Renal cortical epithelial cell (primary cell): ENCODE data around the gene OPN1MW. TPM values are rescaled to one million over a fixed set of nuclear protein-coding genes. Genes with fewer than 3 reads are reported as not detected.
"Not testable (repeated sequence)": the region's sequence is repeated elsewhere in the genome, so short reads cannot be mapped to it uniquely, and the experiment has no call there.

Experiments used
- DNase-seq: peaks from one replicate; pipeline ENCODE4 v3.0.0-alpha.2; 2011; ENCODE audit warnings: low read depth
- total RNA-seq: library from RNA; depleted of rRNA; stranded (reverse); fragments of >200 nt; gene quantifications from 2 replicates; pipeline ENCODE4 v1.2.3, GENCODE V29; 2014

The OPN1MW gene
- total RNA-seq, 1 donor from 2014 or later, result not detected

DNA sequence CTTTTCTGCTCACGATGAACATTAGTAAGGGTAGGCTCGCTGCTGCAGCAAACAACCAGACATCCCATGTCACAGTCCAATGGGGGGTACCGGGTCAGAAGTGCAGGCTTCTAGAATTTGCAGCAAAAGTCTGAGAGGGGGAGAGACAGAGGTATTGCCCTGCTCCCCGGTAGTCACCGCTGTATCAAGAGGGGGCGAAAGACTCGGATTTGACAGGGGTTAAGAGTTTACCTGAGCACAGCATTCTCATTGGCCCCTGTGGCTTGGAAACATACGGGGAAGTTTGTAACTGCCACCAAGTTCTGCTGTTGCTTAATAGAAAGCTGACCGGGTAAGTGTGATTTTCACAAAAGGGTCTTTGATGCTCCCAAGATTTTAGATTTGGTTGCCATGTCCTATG lies 28.7 kb downstream of the OPN1MW start:
- not testable (repeated sequence) for DNase-seq

DNA sequence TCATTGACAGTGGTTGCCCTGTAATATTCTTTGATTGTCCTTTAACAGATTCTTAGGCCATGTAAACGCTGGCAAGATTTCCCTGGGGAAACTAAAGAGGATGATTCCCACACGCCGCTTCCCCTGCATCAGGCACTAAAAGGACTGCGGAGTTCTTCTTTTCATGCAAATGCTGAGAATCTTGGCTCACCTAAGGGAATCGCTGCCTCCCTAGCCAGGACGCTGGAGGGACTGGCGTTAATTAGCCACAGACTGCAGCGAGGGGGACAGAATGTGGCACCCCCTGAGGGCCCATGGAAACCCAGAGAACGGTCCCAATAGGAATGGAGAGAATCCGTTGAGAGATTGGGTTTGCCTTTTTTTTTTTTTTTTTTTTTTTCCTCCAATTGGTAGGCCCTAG lies 29.1 kb downstream of the OPN1MW start:
- not testable (repeated sequence) for DNase-seq

- not testable (repeated sequence) for DNase-seq
These were observed 37.1 kb downstream of the OPN1MW start, which contains the start of gene OPN1MW2 for GRCh38 chrX:154219456-154219855. OPN1MW2 (plus strand) TSS chrX:154219756; CDS start chrX:154219816, 60 bp downstream.

GRCh38 chrX:154225292-154225691 lies 42.9 kb downstream of the OPN1MW start:
- not testable (repeated sequence) for DNase-seq

GRCh38 chrX:154226706-154227105 lies 44.3 kb downstream of the OPN1MW start:
- DNase-seq, result not testable (repeated sequence)

- DNase-seq, result not testable (repeated sequence)
These were observed 49.0 kb downstream of the OPN1MW start for GRCh38 chrX:154231443-154231842.

GRCh38 chrX:154233620-154234019 lies 51.2 kb downstream of the OPN1MW start:
- DNase-seq, result not testable (repeated sequence)

DNA sequence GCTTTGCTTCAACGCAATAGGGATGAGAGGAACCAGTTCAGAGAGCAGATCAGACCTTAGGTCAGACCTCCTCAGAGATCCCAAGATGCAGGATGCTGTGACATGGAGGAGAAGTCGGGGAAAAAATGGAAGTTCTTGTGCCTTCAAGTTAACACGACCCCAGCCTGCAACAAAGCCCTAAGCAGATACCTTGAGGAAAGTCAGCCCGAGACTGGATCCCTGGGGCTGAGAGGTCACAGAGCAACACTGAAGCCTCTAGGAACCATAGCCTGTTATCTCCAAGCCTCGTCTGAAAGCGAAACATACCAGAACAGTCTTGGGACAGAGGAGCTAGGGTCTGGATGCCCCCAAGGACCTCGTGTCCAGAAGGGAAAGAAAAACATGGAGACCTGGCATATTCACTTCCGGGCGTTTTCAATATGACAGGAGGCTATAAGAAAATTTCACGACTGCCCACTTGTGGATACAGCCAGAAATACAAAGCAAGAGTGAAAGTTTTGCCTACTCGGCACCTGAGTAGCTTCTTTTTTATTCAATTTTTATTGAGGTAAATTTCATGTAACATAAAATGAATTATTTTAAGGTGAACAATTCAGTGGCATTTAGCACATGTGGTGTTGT lies 56.7 kb downstream of the OPN1MW start:
- DNase-seq, result not testable (repeated sequence)

DNA sequence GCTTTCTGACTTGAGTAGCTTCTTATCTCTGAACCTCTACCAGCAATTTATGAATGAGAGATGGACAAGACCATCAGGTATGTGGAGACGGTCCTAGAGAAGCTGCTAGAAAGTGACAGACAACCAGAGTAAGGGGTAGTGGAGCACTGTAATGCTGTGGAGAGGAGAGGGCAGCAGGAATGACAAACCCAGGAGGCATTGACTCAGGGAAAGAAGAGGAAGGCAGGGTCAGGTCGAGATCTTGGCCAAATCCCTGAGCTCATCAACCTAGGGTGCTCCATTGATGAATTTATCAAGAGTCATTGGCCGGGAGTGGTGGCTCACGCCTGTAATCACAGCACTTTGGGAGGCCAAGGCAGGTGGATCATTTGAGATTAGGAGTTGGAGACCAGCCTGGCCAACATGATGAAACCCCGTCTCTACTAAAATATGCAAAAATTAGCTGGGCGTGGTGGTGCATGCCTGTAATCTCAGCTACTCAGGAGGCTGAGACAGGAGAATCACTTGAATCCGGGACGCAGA lies 57.6 kb downstream of the OPN1MW start:
- DNase-seq, result not testable (repeated sequence)

Other genes with a start within 250 kb of the OPN1MW start
- gene NAA10, start 247.6 kb upstream of the OPN1MW start, total RNA-seq, result 51.8 and 52.8 TPM in 2 replicates
- gene RENBP, start 238.0 kb upstream of the OPN1MW start, total RNA-seq, result 1.9 and 3.6 TPM in 2 replicates
- 11.6 and 34.7 TPM in 2 replicates for gene HCFC1, start 210.8 kb upstream of the OPN1MW start, total RNA-seq
- gene TMEM187, start 209.8 kb upstream of the OPN1MW start, total RNA-seq, result 5.4 and 8.3 TPM in 2 replicates
- gene IRAK1, start 162.7 kb upstream of the OPN1MW start, total RNA-seq, result 78.7 and 79.4 TPM in 2 replicates
- gene MECP2, start 84.9 kb upstream of the OPN1MW start, total RNA-seq, result 16.7 and 32.1 TPM in 2 replicates
- not detected in 2 replicates for gene OPN1LW, start 38.4 kb upstream of the OPN1MW start, total RNA-seq
- not detected in 2 replicates for gene OPN1MW2, start 37.2 kb downstream of the OPN1MW start, total RNA-seq
- gene OPN1MW3, start 75.0 kb downstream of the OPN1MW start, total RNA-seq, result not detected in 2 replicates
- gene TEX28, start 112.5 kb downstream of the OPN1MW start, total RNA-seq, result not detected in 2 replicates
- gene TKTL1, start 113.2 kb downstream of the OPN1MW start, total RNA-seq, result not detected in 2 replicates
- gene FLNA, start 192.0 kb downstream of the OPN1MW start, total RNA-seq, result 1,833 and 2,112 TPM in 2 replicates
- gene EMD, start 196.7 kb downstream of the OPN1MW start, total RNA-seq, result 14.9 and 16.8 TPM in 2 replicates
- 3,735 and 5,196 TPM in 2 replicates for gene RPL10, start 215.8 kb downstream of the OPN1MW start, total RNA-seq
- 34.7 and 42.5 TPM in 2 replicates for gene DNASE1L1, start 226.7 kb downstream of the OPN1MW start, total RNA-seq
- gene TAFAZZIN, start 228.9 kb downstream of the OPN1MW start, total RNA-seq, result 16.8 and 21.2 TPM in 2 replicates
- 69.8 and 70.8 TPM in 2 replicates for gene ATP6AP1, start 246.1 kb downstream of the OPN1MW start, total RNA-seq